HT1080 (cell line): ENCODE results near the gene SDR39U1. TPM values are rescaled to one million over a fixed set of nuclear protein-coding genes. Genes with fewer than 3 reads are reported as not detected.

Experiments
- DNase-seq: peaks from one replicate; pipeline ENCODE4 v3.0.0-alpha.2; 2015; ENCODE audit warnings: low read depth
- total RNA-seq: library from RNA; depleted of rRNA; stranded (reverse); fragments of >200 nt; shearing (Covaris generic); gene quantifications from 2 replicates; pipeline ENCODE4 v1.2.3, GENCODE V29; 2014

The SDR39U1 gene
- total RNA-seq, 1 experiment from 2014 or later: 21.9 TPM

GRCh38 chr14:24443053-24443665 is 583 bp upstream of the SDR39U1 start:
- DNase-seq: no peak

GRCh38 chr14:24441904-24442239 is 704 bp downstream of the SDR39U1 start:
- DNase-seq: no peak

GRCh38 chr14:24441485-24441884 is 1.1 kb downstream of the SDR39U1 start:
- no peak for DNase-seq

GRCh38 chr14:24440606-24441399 is 1.8 kb downstream of the SDR39U1 start:
- no peak for DNase-seq

- no peak for DNase-seq
Measured at GRCh38 chr14:24439830-24440605, 2.6 kb downstream of the SDR39U1 start.

- DNase-seq: no peak
Measured at GRCh38 chr14:24439257-24439656, 3.3 kb downstream of the SDR39U1 start.

- no peak for DNase-seq
Measured at GRCh38 chr14:24438223-24439097, 4.1 kb downstream of the SDR39U1 start.

GRCh38 chr14:24437736-24438067 is 4.9 kb downstream of the SDR39U1 start:
- no peak for DNase-seq

GRCh38 chr14:24437020-24437735 is 5.4 kb downstream of the SDR39U1 start:
- DNase-seq: no peak

- DNase-seq: peak; percentile 57
Measured at GRCh38 chr14:24436355-24437019, 6.1 kb downstream of the SDR39U1 start.

GRCh38 chr14:24435998-24436354 is 6.6 kb downstream of the SDR39U1 start:
- no peak for DNase-seq

- DNase-seq: no peak
Measured at GRCh38 chr14:24435192-24435810, 7.3 kb downstream of the SDR39U1 start.

- DNase-seq: no peak
Measured at GRCh38 chr14:24434676-24435075, 7.9 kb downstream of the SDR39U1 start.

GRCh38 chr14:24434036-24434435 is 8.5 kb downstream of the SDR39U1 start:
- no peak for DNase-seq

GRCh38 chr14:24432259-24433131 is 10.1 kb downstream of the SDR39U1 start:
- DNase-seq: peak; percentile 30

GRCh38 chr14:24431569-24432258 is 10.9 kb downstream of the SDR39U1 start:
- DNase-seq: peak; percentile 85

GRCh38 chr14:24430682-24431568 is 11.7 kb downstream of the SDR39U1 start:
- DNase-seq: peak; percentile 23
